Right ventricle myocardium superior (tissue), 1 donor: ENCODE results near the gene MRPS34. TPM values are rescaled to one million over a fixed set of nuclear protein-coding genes. Genes with fewer than 3 reads are reported as not detected.

ENCODE experiments used
- ATAC-seq: fragments of 200-7000 bp; cut with Tn5 transposase; one replicate; pipeline ENCODE4 v1.9.1; 2020; ENCODE audit warnings: mild to moderate bottlenecking; ENCODE audit not compliant: poor library complexity
- DNase-seq: peaks from one replicate; pipeline ENCODE4 v3.0.0-alpha.2; 2020
- intact Hi-C: fragments of 100-400 bp; cut with DNase I; formaldehyde crosslinking; loops from one replicate; pipeline ENCODE4 v1.11.2; 2022
- total RNA-seq: library from RNA; stranded (reverse); fragmentation: NEBNext Ultra II Directional; extraction: Animal tissue kit (Norgen Biotek cat#: 25700); gene quantifications from one replicate; pipeline ENCODE4 v1.2.1, GENCODE V29; 2021
- donor health status: DM: no; HTN: yes; CAD: no; lungs with severe emphysema.

MRPS34 gene
- total RNA-seq, 1 donor from 2014 or later = 91.8 TPM

DNA sequence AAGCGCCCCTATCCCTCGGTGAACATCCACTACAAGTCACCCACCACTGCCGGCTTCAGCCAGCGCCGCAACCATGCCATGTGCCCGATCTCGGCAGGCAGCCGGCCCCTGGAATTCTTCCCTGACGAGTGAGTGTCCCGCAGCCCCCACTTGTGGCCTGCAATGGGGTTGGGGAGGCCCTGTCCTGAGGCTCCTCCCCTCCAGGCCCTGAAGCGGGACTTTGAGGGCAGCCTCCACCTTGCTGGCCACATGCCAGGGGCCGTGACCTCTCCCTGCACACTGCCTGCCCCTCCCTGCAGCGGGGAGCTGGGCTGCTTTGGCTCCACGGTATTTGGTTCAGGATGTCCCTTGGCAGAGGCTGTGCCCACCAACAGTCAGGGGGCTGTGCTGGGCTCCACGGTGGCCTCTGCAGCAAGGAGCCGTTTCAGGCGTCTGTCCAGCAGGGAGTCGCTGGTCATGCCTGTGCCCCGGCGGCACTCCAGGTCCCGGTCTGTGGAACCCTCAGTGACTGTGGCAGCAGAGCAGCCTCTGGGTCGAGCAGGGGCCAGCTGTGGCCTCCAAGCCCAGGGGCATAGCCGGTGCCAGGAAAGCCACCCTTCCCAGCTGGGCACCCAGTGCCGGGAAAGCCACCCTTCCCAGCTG lies 9.9 kb downstream of the MRPS34 start:
- DNase-seq = no peak
- ATAC-seq = no peak
- intact Hi-C loops = no loop called here

DNA sequence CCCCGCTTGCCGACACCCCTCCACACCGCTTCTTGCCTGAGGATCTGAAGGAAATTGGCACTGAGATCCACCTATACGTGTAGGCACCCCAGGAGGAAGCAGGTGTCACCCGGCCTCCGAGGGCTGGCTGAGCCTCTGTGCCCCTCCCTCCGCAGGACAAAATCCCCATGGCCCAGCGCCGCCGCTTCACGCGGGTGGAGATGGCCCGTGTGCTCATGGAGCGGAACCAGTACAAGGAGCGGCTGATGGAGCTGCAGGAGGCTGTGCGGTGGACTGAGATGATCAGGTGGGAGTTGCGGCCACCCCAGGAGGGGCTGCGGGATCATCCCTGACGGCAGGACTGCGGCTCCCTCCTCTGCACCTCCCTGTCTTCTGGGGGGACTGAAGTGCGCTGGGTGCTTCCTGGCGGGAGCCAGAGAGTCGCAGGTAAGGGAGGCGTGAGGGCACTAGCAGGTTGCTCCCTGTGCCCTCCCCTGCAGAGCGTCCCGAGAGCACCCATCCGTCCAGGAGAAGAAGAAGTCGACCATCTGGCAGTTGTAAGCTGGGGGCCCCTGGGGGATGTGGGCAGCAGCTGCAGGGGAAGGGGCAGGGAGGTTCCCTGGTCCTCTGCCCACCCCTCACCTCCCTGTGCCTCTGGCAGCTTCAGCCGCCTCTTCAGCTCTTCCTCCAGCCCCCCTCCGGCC lies 10.6 kb downstream of the MRPS34 start:
- intact Hi-C loops = no loop called here
- no peak for ATAC-seq

DNA sequence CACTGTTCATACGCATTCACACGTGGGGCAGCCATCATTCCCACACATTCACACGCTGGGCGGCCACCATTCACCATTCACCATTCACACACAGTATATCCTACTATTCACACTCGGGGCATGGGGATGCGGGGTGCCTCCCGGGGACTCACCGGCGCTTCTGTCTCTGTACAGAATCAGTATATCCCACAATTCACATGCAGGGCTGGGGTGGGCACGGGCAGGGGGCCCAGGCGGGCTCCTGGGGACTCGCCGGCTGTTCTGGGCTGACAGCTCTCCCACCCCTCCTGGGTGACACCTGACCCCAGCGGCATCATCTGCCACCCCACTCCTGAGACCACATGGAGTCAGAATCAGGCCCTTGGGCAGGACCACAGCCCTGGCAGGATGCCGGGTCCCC lies 11.2 kb downstream of the MRPS34 start:
- ATAC-seq (no peak), DNase-seq (no peak)
- intact Hi-C loops = no loop called here

More for the DNA sequence above, 10.6 kb downstream of the MRPS34 start:
- no peak for DNase-seq

- no peak for ATAC-seq
- intact Hi-C loops = no loop called here
- DNase-seq = no peak
Observed at GRCh38 chr16:1760911-1761310, 12.0 kb downstream of the MRPS34 start.

DNA sequence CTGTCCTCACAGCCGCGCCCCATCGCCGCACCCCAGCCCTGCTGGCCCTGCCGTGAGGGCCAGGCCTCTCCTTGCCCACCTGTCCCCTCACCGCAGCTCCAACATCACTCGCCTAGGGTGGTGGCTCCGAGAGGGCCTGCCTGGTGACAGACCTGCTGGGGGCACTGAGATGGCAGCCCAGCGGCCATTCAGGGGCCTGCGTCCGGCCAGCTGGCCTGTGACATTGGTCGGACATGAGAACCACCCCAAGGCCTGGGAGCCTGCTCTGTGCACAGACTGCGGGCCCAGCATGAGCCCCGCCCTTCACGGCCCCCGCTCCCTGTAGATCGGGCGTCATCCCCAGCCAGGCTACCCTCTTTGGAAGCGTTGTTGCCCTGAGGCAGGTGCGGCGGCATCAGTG lies 13.4 kb downstream of the MRPS34 start:
- intact Hi-C loops = no loop called here
- DNase-seq (no peak), ATAC-seq (no peak)

DNA sequence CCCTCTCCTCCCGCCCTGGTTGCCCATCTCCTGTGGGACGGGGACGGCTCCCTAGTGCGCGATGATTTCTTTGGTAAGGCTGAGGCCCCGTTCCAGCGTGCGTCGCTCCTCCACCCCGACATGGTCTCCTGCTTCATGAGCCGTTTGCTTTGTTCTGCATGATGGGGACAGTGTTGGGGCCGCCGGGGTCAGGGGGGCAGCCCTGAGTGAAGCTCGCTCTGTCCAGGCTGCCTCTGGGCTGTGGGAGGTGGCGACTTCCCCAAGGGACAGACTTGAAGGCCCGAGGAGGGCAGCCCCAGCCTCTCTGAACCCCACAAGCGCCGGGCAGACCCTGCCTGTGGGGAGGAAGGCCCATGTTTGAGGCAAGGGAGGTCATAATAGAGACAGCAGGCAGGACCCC lies 14.0 kb downstream of the MRPS34 start:
- intact Hi-C loops = no loop called here
- no peak for ATAC-seq
- no peak for DNase-seq

DNA sequence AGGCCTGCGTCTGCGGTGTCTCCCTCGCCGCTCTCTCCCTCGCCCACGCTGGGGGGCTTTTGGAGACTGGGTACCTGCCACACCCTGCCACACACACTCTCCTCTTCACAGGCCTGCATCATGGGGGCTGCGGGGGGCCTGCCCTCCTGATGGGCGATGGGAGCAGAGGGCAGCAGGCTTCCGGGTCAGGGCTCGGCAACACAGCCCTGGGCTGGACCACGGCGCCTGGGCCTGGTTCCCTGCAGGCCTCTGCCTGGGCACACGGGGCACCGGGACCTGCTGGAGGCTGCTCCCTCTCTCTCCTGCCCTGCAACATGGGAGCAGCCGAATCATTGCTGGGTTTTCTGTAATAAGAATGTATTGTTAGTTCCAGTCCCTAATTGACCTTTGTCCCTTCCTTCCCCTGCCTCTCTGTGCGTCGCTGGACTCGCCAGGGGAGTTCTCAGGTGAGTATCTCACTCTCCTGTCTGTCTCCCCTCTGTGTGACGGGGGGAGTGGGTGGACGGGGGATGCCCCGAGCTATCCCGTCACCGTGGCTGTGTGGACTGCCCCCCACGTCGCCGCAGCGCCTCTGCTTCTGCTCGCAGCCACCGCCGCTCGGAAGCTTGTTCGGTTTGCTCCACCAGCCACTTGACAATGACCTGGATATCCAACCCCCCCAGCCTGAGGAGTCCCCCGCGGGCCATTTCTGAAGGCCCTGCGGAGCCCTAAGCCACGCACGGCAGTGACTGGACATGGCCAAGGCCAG lies 15.0 kb downstream of the MRPS34 start:
- no peak for ATAC-seq
- DNase-seq = no peak
- intact Hi-C loops = no loop called here

- ATAC-seq (no peak), DNase-seq (no peak)
- intact Hi-C loops = no loop called here
Observed at GRCh38 chr16:1754204-1754603, 18.7 kb downstream of the MRPS34 start.

DNA sequence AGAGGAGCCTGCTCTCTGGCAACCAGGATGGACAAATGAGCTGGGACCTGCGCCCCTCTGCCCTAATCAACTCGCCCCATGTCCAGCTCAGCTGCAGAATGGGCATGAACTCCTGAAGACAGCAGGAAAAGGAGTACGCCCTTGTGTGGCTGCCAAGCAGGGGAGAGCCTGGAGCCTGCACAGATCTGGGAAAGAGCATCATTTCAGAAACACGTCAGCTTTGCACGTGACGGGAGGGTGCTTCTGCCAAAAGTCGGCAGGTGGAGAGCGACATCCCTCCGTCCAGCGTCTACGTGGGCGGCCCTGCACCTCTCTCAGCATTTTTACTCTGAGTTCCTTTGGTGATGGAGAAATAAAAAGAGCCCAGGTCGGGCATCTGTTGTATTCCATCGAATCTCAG lies 20.1 kb downstream of the MRPS34 start:
- DNase-seq (no peak), ATAC-seq (no peak)
- intact Hi-C loops = no loop called here

DNA sequence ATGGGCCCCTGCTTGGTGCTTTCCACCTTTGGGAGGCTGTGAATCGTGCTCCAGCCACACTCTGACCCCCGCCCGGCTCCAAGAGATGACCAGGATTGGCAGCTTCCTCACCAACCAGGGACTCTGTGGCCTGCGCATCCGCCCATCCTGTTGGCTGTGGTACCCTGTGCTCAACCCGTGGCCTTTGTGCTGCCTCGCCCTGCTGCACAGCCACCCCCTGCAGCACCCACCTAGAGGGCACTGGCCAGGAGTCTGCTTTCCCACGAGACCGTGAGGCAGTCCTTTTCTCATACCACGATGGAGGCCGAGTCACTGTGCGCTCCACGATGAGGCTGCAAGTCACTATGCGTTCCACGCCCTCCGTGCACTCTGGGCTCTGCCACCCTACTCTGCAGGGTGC lies 21.0 kb downstream of the MRPS34 start:
- DNase-seq (no peak), ATAC-seq (no peak)
- intact Hi-C loops = no loop called here

- DNase-seq = no peak
- ATAC-seq = no peak
- intact Hi-C loops = no loop called here
Observed at GRCh38 chr16:1749152-1750117, 23.5 kb downstream of the MRPS34 start.

GRCh38 chr16:1747934-1748333 lies 25.0 kb downstream of the MRPS34 start:
- intact Hi-C loops = no loop called here
- no peak for DNase-seq
- ATAC-seq = no peak

DNA sequence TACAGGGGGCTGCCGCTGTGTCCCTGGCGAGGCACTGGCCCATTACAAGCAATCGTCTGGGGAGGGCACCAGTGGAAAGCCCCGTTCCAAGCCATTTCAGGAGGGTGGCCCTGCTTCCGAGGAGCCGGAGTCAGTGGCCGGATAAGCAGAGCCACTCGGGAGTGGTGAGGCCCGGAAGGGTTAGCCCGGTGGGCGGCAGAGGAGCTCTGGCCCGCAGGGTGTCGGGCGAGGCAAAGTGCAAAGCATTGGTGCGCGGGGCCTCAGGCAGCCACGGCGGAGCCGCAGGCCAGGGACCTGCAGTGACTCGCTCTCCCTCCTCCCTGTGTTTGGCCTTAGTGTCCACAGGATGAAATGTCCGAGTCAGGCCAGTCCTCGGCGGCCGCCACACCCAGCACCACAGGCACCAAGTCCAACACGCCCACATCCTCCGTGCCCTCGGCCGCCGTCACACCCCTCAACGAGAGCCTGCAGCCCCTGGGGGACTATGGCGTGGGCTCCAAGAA lies 26.2 kb downstream of the MRPS34 start:
- ATAC-seq = no peak
- intact Hi-C loops = no loop called here
- no peak for DNase-seq

- intact Hi-C loops = no loop called here
- no peak for ATAC-seq
Observed at GRCh38 chr16:1745900-1746692, 26.8 kb downstream of the MRPS34 start.

DNA sequence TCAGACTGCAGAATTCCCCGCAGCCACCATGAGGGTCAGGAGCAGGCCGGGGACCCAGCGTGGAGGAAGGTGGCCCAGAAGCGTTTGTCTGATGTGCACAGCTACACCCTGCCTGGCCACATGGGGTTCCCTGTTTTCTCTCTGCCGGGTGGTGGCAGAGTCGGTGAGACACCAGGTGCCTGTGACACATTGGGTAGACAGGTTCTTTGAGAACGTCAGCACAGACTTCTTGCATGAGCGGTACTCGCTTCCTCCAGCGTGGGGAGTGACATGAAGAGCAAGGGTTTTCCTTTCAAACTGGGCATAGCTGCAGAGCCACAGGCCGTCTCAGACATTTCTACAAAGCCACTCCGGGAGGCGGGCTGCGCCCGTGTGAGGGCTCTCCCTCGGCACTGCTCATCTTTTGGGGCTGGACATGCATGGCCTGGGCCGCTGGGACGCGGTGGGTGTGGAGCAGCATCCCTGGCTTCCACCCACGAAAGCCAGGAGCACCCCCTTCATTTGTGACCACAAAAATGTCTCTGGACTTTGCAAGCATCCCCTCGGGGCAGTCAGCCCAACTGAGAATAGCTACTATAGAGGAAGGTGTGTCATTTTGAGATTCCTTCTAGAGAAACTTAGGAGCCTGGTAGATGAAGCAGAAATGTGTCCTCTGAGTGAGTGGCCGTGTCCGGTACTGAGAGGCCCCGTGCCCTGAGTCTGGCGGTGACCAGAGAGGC lies 27.6 kb downstream of the MRPS34 start:
- DNase-seq (no peak), ATAC-seq (no peak)
- intact Hi-C loops = no loop called here

More at GRCh38 chr16:1745900-1746692, 26.8 kb downstream of the MRPS34 start:
- no peak for DNase-seq

DNA sequence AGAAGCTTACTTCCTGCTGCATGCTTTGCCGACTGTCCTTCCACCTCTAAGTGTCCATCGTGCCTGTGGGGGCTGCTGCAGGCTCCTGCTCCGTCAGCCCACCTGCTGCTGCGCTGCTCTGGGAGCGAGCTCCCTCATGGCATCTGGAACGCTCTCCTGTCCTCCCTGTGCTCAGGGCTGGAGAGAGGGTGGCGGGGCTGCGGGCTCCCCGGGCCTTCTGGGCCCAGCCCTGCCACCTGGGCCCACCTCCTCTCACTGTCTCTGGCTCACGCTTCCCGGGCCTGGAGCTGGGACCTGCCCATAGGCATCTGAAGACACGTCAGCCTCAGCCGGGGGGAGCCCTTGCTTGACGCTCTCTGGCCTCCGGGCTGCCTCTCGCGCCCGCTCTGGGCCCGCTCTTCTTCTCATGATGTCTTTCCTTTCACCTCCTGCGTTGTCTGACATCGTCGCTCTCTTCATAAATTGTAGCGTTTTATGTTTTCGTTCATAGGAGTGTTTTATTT lies 28.5 kb downstream of the MRPS34 start:
- intact Hi-C loops = no loop called here
- DNase-seq (no peak), ATAC-seq (no peak)
